Activated CD4-positive, alpha-beta T cell treated with anti-CD3 and anti-CD28 coated beads, Interleukin-2, amount 50 U/mL, for 24 hours (primary cell): Measurements from ENCODE around the gene MYRFL.
A peak's percentile ranks its signal among the peaks of the same experiment; 100 is the strongest.

Experiments used
- DNase-seq, 2 donors: peaks; one replicate each; pipeline ENCODE4 v3.0.0-alpha.2; 2020; ENCODE audit warnings: low read depth in 1 of 2, low spot score in 1 of 2

Gene MYRFL

DNA sequence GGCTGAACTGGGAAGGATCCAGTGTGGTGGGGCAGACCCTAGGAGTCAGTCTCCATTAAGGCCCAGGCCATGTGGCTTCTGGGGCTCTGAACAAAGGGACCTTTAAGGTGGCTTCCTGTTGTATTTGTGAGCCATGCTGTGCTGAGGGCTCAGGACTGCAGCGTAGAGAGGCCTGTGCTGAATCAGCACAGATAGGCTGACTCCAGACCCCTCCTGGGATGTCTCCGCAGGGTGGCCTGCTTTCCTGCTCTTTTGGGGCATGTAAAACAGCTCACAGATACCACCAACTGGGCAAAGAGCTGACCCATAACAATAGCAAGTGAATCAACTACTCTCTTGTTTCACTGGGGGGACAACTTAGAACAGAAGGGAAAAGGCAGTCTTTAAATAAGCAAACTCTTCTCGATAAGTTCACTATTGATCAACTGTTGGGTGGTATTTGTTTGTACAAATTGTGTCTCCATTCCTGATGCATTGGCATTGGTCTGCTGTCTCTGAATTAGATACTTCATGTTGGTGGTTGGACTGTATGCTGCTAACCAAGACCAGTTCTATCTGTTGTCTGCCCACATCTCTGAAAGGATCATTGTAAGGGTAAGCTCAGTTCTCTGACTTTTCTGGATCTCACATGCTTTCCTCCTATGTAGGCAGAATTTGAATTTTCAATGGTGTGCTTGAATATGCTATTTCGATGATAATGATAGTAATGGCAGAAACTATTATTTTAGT is 71.8 kb downstream of the MYRFL start:
- DNase-seq: no peak

DNA sequence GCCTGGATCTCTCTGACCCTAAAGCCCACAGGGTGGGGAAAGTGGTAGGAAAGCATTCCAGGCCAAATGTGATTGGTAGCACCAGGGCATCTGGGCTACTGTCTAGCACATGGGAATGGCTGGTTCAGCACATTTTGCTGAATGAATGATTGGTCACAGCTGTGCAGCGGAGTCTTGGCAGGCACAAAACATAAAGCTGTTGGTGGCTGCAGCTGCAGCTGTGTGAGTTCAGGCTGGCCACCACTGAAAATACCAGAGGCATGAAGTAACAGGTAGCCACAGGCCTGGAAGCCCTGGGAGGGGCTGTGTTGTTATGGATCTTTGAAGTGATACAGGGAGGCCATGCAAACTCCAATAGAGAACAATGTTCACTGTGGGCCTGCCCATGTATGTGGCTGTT is 72.7 kb downstream of the MYRFL start:
- no peak for DNase-seq

DNA sequence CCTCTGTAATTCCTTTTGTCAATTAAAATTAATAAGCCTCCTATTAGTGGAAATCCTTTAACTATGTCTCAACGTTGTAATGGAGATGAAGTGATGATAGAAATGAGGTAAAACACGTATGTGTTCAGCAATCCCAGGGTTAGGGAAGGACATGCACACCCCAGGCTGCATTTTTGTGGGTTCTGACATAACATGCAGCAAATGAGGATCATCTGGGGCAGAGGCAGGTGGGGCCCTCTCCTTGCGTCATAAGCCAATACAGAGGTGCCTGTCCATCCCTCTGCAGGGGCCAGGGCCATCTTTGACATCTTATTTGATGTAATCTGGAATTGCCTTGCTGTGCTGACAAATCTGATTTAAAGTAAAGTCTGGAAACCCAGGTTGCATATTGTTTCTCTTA is 73.2 kb downstream of the MYRFL start:
- no peak for DNase-seq

DNA sequence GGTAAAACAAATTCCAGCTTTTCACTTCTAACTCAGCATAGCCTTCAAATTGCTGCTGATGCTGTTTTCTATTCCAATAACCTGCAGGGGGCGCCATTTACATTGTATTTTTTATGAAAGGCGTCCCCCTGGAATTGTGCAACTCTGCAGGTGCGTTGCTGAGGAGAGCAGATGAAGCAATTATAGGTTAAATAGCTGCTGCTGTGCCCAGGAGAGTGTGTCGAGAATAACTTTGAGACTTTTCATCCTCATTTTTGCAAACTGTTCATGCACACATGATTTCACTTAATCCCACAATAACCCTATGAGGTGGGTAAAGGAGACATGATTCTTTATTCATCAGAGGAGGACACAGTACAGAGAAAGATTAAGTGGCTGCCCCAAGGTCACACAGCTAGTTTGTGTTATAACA is 75.7 kb downstream of the MYRFL start:
- DNase-seq: peak; percentile 16 to 67

DNA sequence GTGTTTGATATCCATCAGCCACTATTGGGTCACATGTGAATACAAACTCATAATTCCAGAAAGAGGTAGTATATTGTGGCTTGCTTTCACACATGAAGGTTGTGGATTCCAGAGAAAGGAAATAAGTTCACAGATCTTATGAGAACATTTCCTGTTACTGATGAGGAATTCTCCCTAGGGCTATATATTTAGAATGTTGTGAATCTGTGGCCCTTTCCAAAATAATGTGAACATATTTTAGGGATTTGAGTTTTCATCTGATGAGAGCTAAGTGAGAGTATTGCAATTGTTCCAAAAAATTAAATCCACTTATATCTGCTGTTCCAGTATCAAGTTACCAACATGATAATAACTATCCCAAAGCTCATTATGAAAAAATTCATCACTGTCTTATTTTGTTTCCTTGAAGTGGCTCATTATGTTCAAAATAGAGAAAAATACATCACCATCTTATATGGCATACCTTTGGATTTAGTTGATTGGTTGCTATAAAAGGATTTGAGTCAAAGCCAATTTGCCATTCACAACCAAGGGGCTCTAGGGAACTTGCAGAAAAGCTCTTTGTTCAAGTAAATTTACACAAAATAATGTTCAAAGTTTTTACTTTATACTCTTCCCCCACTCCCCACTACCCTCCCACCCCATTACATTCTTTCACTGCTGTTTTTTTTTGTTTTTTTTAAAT is 76.3 kb downstream of the MYRFL start:
- DNase-seq: no peak

DNA sequence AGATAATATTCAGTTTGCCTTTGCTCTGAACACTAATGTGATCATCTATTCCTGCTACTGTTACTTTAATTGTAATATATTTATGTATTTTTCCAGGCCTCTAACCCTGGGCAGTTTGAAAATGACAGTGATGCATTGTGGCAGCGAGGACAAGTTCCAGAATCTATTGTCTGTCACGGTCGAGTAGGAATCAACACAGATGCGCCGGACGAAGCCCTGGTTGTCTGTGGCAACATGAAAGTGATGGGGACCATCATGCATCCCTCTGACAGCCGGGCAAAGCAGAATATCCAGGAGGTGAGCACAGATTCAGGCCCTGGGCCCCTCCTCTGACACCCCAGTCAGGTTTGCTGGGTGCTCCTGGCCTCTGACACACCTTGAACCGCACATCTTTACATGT is 78.5 kb downstream of the MYRFL start:
- DNase-seq: no peak

DNA sequence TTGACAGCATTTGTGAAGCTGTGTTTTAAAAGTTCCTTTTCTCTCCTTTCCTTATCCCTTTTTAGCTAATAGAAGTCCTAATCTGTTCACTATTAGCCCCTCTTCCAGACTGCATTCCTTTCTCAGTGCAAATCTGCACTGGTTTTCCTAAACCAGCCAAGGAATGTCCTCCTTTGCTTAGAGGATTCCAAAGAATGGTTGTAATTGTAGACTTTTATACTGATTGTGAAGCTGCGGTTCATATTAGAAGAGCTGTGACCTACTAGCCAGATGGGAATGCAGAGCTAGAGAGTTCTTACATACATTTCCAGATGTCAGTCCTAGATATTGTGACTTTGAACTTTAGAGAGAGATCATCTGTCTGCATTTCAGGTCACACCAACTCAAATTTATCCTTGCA is 79.8 kb downstream of the MYRFL start:
- no peak for DNase-seq

DNA sequence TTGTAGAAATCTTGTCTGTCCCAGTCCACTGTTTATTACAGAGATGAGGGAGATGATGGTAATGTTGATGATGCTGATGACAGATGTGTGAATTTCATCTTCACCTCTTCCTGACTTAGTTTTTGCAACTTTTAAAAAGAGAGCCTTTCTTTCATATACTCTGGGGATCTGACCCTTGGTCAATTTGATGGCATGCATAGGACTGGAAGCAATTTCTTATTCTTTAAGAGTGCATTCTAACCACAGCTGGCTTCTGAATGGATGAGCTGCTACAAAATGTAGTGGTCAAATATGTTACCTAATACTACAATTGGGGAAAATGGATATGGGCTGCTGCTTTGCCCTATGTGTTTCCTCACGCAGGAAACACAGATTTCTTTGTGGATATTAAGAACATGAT is 80.8 kb downstream of the MYRFL start:
- no peak for DNase-seq

DNA sequence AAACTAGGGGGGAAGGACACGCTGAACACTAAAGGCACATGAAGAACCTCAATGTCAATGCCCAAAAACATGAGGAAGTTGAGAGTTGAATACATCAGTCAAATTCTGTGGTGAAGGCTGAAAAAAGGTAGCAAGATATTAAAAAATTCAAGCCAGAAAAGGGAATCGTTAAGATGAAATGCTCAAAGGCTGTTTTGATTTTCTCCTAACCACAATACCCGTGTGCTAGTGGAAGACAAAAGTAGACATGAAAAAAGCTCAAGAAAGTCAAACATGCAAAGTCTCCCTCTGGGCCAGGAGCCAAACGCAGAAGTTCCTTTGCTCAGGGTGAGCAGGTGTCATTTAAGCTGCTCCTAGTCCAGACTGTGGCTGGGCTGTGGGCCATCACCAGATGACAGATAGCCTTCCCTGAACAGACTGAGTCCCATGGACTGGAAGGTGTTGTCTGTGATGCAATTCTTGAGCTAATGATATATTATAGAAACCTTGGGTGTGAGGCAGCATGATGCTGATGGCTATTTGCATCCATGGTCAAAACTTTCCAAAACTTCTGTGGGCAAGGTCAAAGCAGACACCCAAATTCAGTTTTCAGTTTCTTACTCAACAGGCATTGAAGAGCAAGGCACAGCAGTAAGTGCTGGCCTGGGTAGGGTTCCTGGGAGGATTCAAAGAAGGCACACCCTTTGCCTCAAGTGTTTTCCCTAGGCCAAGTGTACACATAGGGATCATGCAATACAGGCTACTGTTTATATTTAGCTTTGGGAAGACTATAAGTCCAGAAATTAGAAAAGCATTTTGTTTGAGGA is 81.6 kb downstream of the MYRFL start:
- no peak for DNase-seq

DNA sequence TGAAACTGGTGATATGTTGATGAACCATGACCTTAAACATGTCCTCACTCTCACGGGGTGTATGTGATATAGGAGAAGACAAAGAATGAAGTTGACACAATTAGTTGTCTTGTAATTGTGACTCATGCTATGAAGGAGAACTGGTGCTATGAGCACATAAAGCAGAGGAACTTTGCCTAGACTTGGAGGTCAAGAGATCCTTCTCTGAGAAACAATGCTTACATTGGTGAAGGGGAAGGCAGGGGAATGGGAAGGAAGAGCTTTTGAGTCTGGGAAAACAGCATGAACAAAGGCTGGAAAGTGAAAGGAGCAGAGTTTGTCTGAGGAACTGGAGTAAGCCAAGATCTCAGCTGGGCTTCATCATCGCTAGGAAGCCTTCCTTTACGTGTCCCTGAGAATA is 83.2 kb downstream of the MYRFL start:
- DNase-seq: no peak

DNA sequence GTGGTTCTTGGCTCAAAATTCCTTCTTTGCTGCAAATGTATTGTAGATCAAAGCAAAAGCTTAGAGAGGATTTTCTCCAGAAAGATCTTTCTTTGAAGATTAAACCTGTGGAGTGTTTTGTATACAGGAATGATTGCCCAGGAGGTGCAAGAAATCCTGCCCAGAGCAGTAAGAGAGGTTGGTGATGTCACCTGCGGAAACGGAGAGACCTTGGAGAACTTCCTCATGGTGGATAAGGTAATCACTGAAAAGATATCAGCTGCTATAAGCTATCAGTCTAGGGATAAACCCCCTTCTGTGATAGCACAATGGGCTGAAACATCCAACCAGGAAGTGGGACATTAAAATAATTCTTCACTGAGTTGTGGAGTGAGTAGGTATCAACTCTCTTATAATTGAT is 85.7 kb downstream of the MYRFL start:
- no peak for DNase-seq

DNA sequence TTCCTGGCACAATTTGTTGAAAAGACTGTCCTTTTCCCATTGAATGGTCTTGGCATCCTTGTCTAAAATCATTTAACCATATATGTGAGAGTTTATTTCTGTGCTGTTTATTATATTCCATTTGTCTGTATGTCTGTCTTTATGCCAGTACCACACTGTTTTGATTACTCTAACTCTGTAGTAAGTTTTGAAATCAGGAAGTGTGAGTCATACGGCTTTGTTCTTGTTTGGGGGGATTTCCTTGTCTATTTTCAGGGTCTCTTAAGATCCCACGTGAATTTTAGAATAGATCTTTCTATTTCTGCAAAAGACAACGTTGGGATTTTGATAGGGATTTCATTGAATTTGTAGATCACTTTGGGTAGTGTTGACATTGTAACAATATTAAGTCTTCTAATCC is 88.5 kb downstream of the MYRFL start:
- DNase-seq: no peak

DNA sequence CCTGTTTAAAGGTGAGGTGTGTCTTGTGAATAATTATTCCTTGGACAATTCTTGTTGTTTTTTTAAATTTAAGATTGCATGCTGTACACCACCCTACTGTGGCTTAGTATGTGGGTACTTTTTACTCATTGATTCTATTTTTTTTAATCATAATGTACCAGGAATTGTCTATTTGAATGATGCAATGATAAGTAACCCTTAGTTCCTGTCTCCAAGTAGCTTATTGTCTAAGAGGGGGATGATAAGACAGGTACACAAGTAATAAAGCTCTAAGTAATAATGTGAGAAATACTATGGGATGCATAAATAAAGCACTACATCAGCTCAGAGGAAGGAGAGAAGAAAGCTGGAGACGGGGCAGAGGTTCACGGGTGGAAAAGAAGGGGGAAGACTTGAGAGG is 90.9 kb downstream of the MYRFL start:
- DNase-seq: no peak

DNA sequence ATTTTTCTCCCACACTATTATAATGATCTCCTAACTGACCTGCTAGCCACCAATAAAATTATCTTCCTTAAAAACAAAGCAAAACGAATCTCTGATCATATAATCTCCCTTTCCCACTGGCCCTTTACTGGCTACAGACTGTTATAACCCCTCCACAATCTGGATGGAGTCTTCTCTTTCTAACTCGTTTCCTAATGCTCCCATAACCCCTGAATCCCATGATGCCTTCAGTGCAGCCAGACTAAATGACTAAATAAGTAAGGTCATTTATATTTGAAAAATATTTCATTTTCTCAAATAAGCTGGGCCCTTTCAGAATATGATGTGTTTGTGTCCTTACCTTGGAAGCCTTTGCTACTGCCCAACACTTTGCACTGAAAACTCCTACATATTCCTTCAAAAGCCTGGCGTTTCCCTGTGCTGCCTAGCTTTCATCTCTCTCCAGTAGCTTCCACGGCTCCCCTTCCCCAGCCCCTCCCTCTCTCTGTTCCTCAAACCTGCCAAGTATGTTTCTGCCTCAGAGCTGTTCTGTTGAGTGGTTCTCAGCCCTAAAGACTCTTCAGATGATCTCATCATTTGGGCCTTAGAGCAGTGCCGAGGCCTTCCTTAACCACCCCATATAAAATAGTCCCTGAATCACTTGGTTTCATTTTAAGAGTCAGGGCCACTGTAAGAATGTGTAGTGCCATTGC is 91.7 kb downstream of the MYRFL start:
- DNase-seq: no peak

DNA sequence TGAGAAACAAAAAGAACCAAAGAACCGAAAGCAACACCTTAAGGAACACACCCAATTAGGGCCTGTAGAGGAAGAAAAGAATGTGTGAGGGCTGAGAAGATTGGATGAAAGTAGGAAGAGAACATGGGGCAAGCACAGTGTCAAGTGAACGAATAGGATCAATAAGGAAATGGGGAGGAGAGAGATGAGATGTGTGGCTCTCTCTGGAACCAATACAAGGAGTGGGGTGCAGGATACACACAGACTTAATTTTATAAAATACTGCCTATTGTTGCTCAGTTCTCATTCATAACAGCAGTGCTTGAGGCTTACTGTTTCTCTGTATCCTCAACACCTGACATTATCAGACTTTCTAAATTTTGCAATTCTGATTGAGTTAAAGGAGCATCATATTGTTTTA is 93.3 kb downstream of the MYRFL start:
- no peak for DNase-seq

DNA sequence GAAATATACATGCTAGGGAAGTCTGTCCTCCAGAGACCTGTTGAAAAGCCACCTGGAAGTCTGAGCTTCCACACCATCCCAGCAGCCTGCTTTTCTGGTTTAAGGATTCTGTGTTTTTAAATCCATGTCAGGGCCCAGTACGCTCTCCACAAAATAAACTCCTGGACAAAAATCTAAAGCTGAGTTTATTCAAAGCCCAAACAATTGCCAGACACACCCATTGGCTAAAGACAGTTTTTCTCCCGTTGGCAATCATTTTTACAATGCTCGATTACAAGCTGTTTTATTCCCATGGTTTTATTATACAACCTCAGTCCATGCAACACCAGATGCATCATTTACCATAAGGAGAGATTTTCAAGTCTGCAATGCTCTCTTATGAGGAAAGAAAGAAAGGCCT is 94.5 kb downstream of the MYRFL start:
- DNase-seq: no peak

DNA sequence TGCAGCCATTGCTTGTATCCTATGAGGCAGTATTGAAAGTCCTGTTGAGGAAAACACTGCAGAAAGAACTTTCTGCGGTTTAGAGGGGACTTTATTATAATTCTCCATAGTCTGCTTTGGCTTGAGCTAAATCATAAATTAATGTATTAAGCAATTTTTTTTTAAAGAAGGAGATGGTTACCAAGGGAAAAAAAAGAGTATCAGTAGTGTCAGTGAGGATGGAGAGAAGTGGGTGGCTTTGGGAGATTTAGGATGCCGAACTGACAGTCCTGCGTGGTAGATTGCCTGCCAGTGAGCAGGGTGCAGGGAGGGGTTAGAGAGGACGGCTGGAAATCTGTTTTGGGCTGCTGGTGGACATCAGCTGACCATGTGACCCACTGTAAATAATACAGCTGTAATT is 96.8 kb downstream of the MYRFL start:
- DNase-seq: no peak

DNA sequence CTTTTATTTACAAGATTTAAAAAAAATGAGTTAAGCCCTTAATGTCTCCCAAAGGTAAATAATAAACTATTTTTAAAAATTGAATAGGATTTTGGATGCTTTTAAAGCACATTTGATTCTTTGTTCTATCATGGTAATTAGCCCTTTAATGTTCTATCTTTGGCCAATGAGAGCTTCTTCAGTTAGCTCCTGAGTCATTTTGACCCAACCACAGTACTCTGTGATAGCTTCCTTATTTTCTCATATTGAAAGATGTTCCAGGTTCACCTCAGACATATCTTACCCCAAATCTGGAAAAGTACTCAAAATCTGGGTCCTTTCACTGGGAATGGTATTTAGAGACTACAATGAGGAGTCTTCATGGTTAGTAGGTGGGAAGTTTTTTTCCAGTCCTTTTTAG is 98.0 kb downstream of the MYRFL start:
- no peak for DNase-seq

DNA sequence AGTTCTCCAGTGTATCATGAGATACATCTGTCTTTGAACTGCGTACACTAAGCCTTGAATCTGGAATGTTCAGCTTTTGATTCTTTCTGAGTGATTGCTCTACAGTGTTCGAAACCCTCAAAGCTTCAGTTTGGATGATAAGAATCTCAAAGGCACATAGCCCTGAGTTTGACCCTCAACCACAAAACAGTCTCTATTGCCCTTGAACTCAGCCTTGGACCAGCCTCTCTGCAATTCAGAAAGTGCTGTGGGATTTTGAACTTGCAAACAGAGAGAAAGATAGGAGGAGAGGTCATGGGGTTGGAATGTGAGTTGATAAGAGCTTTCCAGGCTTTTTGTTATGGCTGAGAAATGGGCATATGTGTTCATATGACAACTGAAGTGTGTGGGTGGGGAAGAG is 100.3 kb downstream of the MYRFL start:
- DNase-seq: no peak

DNA sequence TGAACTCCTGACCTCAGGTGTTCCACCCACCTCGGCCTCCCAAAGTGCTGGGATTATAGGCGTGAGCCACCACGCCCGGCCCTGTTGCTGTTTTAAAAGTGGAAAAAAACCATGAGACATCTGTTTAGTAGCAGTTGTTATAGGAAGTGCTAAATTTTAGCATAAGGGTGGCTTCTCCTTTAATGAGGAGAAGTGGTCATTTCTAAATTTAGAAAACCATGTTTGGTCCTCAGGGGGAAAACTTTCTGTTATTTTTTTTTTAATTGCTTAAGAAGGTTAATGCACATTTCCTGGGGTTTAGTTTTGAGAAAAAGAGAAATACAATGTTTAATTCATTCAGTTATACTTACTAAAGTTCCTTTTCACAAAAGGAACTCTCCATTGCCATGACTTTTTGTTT is 102.1 kb downstream of the MYRFL start:
- no peak for DNase-seq

DNA sequence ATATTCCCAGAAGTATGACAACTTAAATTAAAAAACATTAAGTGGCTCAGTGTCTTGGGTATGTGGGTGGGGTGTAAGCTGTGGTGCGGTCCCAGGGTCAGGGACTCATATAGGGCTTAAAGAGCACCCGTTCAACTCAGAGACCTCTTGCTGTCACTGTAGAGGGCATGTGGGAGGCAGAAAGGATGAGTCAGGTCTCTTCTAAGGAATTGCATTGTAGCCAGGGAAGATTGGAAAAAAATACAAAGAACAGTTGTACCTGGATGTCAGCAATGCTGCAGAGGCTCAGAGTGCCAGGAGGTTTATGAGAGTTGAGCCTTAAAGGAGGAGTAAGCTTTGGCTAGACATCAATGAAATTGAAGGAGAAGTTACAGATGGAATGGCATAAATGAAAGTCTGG is 104.1 kb downstream of the MYRFL start:
- no peak for DNase-seq

DNA sequence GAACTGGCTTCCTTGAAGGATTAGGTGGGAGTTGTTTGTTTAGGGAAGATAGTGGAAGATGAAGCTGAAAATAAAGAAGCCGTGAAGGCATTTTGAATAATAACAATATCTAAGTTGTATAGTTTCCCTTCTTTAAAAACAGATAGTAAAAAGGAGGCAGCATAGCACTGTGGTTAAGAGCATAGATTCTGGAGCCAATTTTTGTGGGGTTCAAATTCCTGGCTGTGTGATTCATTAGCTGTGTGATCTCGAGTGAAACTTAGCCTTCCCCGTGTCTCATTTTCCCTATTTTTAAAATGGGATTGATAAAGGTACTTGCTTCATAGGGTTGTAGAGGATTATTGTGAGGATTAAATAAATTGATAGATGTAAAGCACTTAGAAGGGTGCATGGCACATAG is 104.5 kb downstream of the MYRFL start:
- DNase-seq: no peak
